Small intestine (tissue), 7 donors: Measurements from ENCODE around the gene TUFT1. TPM values are rescaled to one million over a fixed set of nuclear protein-coding genes. Genes with fewer than 3 reads are reported as not detected.
"Not testable (repeated sequence)": the region's sequence is repeated elsewhere in the genome, so short reads cannot be mapped to it uniquely, and the experiment has no call there.

Experiments
- DNase-seq, 2 donors: peaks; one replicate each; pipeline versions ENCODE4 v3.0.0 to v3.0.0-alpha.2; 2013
- FAIRE-seq: peaks from 2 replicates; lab custom pipeline; 2012; peaks lifted over from hg19 to GRCh38; lab: Jason Lieb, UNC
- H3K27ac ChIP-seq, 3 donors: one replicate each; pipeline ENCODE4 v1.5.1; 2013; ENCODE audit warnings: low read length in 2 of 3, mild to moderate bottlenecking in 2 of 3, control low read depth in 1 of 3, inconsistent platforms in 1 of 3, low read depth in 1 of 3, moderate library complexity in 1 of 3
- H3K27me3 ChIP-seq, 3 donors: one replicate each; pipeline ENCODE4 v1.6.1; 2013; ENCODE audit warnings: low read length in 3 of 3, inconsistent platforms in 1 of 3; ENCODE audit not compliant: control insufficient read depth in 3 of 3, insufficient read depth in 3 of 3
- H3K36me3 ChIP-seq, 3 donors: one replicate each; pipeline ENCODE4 v1.6.1; 2013; ENCODE audit warnings: low read length in 3 of 3, inconsistent platforms in 1 of 3, low read depth in 1 of 3, mild to moderate bottlenecking in 1 of 3, moderate library complexity in 1 of 3; ENCODE audit not compliant: control insufficient read depth in 3 of 3, insufficient read depth in 2 of 3
- H3K4me1 ChIP-seq, 3 donors: one replicate each; pipeline ENCODE4 v1.6.1; 2013; ENCODE audit warnings: low read length in 2 of 3, inconsistent platforms in 1 of 3, low read depth in 1 of 3, mild to moderate bottlenecking in 1 of 3, moderate library complexity in 1 of 3; ENCODE audit not compliant: control insufficient read depth in 3 of 3, insufficient read depth in 2 of 3
- H3K4me3 ChIP-seq, 3 donors: one replicate each; pipeline ENCODE4 v1.5.1; 2013; ENCODE audit warnings: low read length in 3 of 3, control low read depth in 1 of 3, inconsistent platforms in 1 of 3, low read depth in 1 of 3, mild to moderate bottlenecking in 1 of 3, moderate library complexity in 1 of 3
- H3K9me3 ChIP-seq, 2 donors: one replicate each; pipeline ENCODE4 v1.6.1; 2013; ENCODE audit warnings: low read depth in 1 of 2, low read length in 1 of 2; ENCODE audit not compliant: control insufficient read depth in 2 of 2, insufficient read depth in 1 of 2
- WGBS, 3 donors: extraction: QIAGEN DNeasy Blood & Tissue Kit; methylation state at CpG; one replicate each; pipeline ENCODE4 v1.1.7; 2013; 5-methylcytosine and 5-hydroxymethylcytosine counted together
- polyA plus RNA-seq, 4 donors: library from polyadenylated mRNA; stranded (reverse) in 3 of 4; unstranded in 1 of 4; fragments of 200-250 nt in 3 of 4; fragments of 120-200 nt in 1 of 4; gene quantifications; one replicate each; pipeline versions ENCODE4 v1.2.1 to v1.2.3, GENCODE V29; 2013
- donor health status: healthy with polysubstance abuse.
- donor health status: control.
- donor health status: control.
- donor health status: Bipolar disorder and iron deficiency.
- donor health status: healthy.

The TUFT1 gene
- polyA plus RNA-seq, 4 donors: 8.5 to 31.7 (median 11.5) TPM

DNA sequence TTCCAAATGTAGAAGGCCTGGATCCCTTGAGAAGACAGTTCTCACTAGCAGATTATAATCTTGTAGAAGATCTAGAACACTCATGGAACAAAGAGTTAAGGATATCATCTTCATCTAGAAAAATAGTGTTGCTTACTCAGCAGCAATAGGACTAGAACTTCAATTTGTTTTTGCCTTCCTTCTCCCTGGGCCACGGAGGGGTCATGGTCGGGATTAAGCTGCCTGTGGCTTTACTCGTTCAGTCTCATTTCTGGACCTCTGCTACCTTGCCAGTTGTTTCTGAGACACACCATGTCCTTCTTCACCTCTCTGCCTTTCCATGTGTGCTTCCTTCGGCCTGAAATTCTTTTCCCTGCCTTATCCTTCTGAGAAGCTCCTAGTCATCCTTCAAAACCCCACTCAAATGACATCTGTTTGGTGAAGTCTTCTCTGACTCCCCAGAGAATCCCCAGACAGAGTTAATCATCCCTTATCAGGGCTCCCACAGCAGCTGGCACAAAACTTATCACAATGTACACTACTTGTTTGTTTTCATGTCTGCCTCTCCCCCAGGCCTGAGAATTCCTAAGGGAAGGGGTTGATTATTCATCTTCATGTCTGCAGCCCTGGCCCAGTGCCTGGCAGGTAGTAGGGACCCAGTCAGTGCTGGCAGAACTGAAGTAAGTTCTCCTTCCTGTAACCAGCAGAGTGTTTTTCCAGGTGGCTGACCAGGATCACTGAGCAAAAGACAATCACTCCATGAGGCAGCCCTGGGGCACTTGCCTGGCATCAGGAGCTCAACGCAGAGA, 56.3 kb downstream of the TUFT1 start:
- whole genome bisulfite sequencing, 3 donors: 82 to 84% (median 83%) methylated on average over 5 of the region's 5 CpGs
- H3K27me3 ChIP-seq: no peaks in the 10 kb centered on the region
- peaks cover 0 to 1% of the 10 kb centered on the region in 2 donors for H3K9me3 ChIP-seq
- no peaks in the 10 kb centered on the region for H3K36me3 ChIP-seq
- H3K4me3 ChIP-seq: no peak overlapping the region
- H3K27ac ChIP-seq: no peak overlapping the region
- no peak for FAIRE-seq
- no peak for DNase-seq
- peaks cover 0 to 2% (median 0%) of the 10 kb centered on the region in 3 donors for H3K4me1 ChIP-seq

- not testable (repeated sequence) for H3K27ac ChIP-seq, H3K4me3 ChIP-seq, DNase-seq, H3K27me3 ChIP-seq, H3K36me3 ChIP-seq, FAIRE-seq, H3K9me3 ChIP-seq
- peaks cover 3 to 16% (median 4%) of the 10 kb centered on the region in 3 donors for H3K4me1 ChIP-seq
- 76 to 95% (median 88%) methylated on average over 4 to 5 of the region's 5 CpGs for WGBS, 3 donors
Observed at GRCh38 chr1:151602550-151602949, 62.4 kb downstream of the TUFT1 start.

DNA sequence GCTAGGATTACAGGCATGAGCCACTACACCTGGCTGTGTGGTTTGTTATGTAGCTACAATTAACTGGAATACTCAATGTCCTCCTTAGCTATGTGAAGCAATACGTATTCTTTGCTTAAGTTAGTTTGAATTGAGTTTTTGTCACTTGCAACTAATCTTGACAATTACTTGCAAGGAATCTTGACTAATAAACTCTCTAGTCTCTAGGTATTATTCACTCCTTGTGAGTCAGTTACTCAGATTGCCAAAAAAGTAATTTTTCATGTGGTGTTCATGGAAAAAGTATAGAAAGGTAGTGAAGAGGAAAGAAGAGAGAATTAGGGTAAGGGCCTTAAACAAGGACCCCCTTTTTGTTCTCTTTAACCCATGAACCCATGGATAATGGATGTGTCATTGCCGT, 64.2 kb downstream of the TUFT1 start:
- no peaks in the 10 kb centered on the region for H3K27me3 ChIP-seq
- FAIRE-seq (no peak), DNase-seq (no peak)
- H3K27ac ChIP-seq: no peak overlapping the region
- peaks cover 3 to 21% (median 4%) of the 10 kb centered on the region in 3 donors for H3K4me1 ChIP-seq
- H3K36me3 ChIP-seq: no peaks in the 10 kb centered on the region
- no peaks in the 10 kb centered on the region for H3K9me3 ChIP-seq
- H3K4me3 ChIP-seq: no peak overlapping the region
- 67 to 78% (median 73%) methylated on average over 2 of the region's 2 CpGs for WGBS, 3 donors

GRCh38 chr1:151606384-151606783, 66.3 kb downstream of the TUFT1 start:
- DNase-seq (peak; percentile 85 to 90), FAIRE-seq (no peak)
- Histone ChIP-seq H3K27ac (peak overlapping the region; percentile 79 to 87 (median 79)), H3K9me3 (no peaks in the 10 kb centered on the region), H3K27me3 (no peaks in the 10 kb centered on the region), H3K4me1 (peaks cover 3 to 26% (median 4%) of the 10 kb centered on the region in 3 donors), H3K4me3 (no peak overlapping the region), H3K36me3 (no peaks in the 10 kb centered on the region)

DNA sequence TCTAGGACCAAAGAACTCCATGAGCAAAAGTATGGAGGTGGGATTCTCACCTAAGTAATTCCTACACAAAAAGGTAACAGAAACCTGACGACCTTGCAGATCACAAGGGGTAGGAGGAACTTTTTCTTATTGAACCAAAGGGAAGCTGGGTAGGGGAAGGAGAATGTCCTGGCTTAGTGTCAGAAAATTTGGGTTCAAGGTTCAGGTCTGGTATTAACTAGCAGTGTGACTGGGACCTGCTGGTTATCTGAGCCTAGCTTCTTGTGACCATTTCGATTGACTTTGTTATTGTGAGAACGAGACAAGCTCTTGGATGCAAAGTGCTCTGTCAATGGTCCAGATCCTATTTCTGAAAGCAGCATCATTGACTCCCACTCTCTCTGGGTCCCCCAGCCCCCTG, 66.7 kb downstream of the TUFT1 start:
- no peaks in the 10 kb centered on the region for H3K9me3 ChIP-seq
- peak overlapping the region; percentile 21 to 87 (median 79) for H3K27ac ChIP-seq
- no peak for FAIRE-seq
- peak; percentile 64 to 86 for DNase-seq
- no peaks in the 10 kb centered on the region for H3K36me3 ChIP-seq
- no peaks in the 10 kb centered on the region for H3K27me3 ChIP-seq
- 16 to 55% (median 32%) methylated on average over 3 of the region's 3 CpGs for WGBS, 3 donors
- H3K4me3 ChIP-seq: no peak overlapping the region
- peaks cover 3 to 26% (median 4%) of the 10 kb centered on the region in 3 donors for H3K4me1 ChIP-seq

- H3K27ac ChIP-seq: no peak overlapping the region
- no peak for DNase-seq
- H3K27me3 ChIP-seq: no peaks in the 10 kb centered on the region
- 93 to 97% (median 96%) methylated on average over 3 of the region's 3 CpGs for WGBS, 3 donors
- peaks cover 0 to 2% (median 0%) of the 10 kb centered on the region in 3 donors for H3K36me3 ChIP-seq
- H3K4me1 ChIP-seq: peaks cover 7 to 29% (median 9%) of the 10 kb centered on the region in 3 donors
- no peak for FAIRE-seq
- H3K9me3 ChIP-seq: no peaks in the 10 kb centered on the region
- no peak overlapping the region for H3K4me3 ChIP-seq
Observed at GRCh38 chr1:151610142-151610541, 70.0 kb downstream of the TUFT1 start.

- peaks cover 0 to 2% (median 0%) of the 10 kb centered on the region in 3 donors for H3K36me3 ChIP-seq
- no peaks in the 10 kb centered on the region for H3K9me3 ChIP-seq
- peaks cover 7 to 25% (median 9%) of the 10 kb centered on the region in 3 donors for H3K4me1 ChIP-seq
- H3K27me3 ChIP-seq: no peaks in the 10 kb centered on the region
- peak overlapping the region in 2 of 3 donors; percentile 84 to 92 for H3K27ac ChIP-seq
- DNase-seq (peak; percentile 51 to 92), FAIRE-seq (no peak)
- peak overlapping the region in 1 of 3 donors; percentile 74 for H3K4me3 ChIP-seq
- 5 to 13% (median 12%) methylated on average over 6 of the region's 6 CpGs for WGBS, 3 donors
Observed at GRCh38 chr1:151611288-151611790, 71.2 kb downstream of the TUFT1 start.

DNA sequence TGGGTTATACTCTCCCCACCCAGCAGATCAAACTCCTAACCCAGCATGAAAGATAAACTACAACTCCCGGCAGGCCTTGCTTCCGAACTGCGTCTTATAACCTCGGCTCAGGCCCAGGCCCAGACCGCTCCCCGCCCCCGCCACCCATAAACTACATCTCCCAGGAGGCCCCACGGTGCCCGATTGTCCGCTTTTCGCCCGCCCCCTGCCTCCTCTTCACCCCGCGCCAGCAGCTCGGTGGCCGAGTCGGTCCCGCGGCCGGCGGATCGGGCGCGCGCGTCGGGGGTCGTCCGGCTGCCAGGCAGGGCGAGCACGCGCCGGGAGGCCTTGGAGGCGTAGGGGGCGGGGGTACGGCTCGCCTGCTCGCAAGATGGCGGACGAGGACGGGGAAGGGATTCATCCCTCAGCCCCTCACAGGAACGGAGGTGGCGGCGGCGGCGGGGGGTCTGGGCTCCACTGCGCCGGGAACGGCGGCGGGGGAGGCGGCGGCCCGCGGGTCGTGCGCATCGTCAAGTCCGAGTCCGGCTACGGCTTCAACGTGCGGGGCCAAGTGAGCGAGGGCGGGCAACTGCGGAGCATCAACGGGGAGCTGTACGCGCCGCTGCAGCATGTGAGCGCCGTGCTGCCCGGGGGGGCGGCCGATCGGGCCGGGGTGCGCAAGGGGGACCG, 71.9 kb downstream of the TUFT1 start, which contains the start of gene SNX27:
SNX27 (plus strand) TSS at position 219 of the 669 bp plus-strand sequence; CDS start at position 371, 152 bp downstream.
- Histone ChIP-seq H3K27ac (peak within 1 kb of the TSS; percentile 66 to 92 (median 84)), H3K36me3 (peaks cover 0 to 2% (median 0%) of the 10 kb centered on the region in 3 donors), H3K9me3 (no peaks in the 10 kb centered on the region), H3K27me3 (no peaks in the 10 kb centered on the region), H3K4me3 (peak within 1 kb of the TSS; percentile 74 to 92 (median 85)), H3K4me1 (peaks cover 9 to 19% (median 10%) of the 10 kb centered on the region in 3 donors)
- FAIRE-seq: no peak
- DNase-seq: peak; percentile 95 to 97
- 0 to 1% (median 0%) methylated on average over 47 to 79 of the region's 79 CpGs for WGBS, 3 donors
